ENCODE measurements around the gene CEP126. TPM values are rescaled to one million over a fixed set of nuclear protein-coding genes. Genes with fewer than 3 reads are reported as not detected.

CEP126 gene
- total RNA-seq, 2 donors from 2014 or later: 3.3 to 3.8 TPM

Other genes with a start within 250 kb of the CEP126 start
- gene ANGPTL5, start 1.5 kb downstream of the CEP126 start, total RNA-seq: 1 to 10 TPM; 1.4 to 4.0 TPM
- gene CFAP300, start 132.4 kb downstream of the CEP126 start, total RNA-seq: 1 to 10 TPM in 1 of 2 donors, under 1 TPM in 1; 0.74 to 2.2 TPM
- gene YAP1, start 195.4 kb downstream of the CEP126 start, total RNA-seq: 10 to 100 TPM; 59.1 to 67.5 TPM